WERI-Rb-1 (cell line): Measurements from ENCODE around the gene STYXL1.

Experiments
- DNase-seq: peaks from one replicate; pipeline ENCODE4 v3.0.0-alpha.2; 2020
- H3K27ac ChIP-seq: fragments of 250-450 bp; sonication (Bioruptor Pico); 2 replicates; pipeline ENCODE4 v1.5.1; 2020; ENCODE audit warnings: mild to moderate bottlenecking, moderate library complexity
- H3K27me3 ChIP-seq: fragments of 250-450 bp; sonication (Bioruptor Pico); 2 replicates; pipeline ENCODE4 v1.5.1; 2021; ENCODE audit warnings: mild to moderate bottlenecking, low read depth, moderate library complexity; ENCODE audit not compliant: insufficient read depth, severe bottlenecking
- H3K36me3 ChIP-seq: fragments of 250-450 bp; sonication (Bioruptor Pico); 2 replicates; pipeline ENCODE4 v1.5.1; 2020; ENCODE audit warnings: mild to moderate bottlenecking, moderate library complexity
- H3K4me3 ChIP-seq: 2 replicates; pipeline ENCODE4 v1.5.1; 2011; ENCODE audit warnings: low read depth, mild to moderate bottlenecking, control low read depth, low read length
- H3K9me3 ChIP-seq: fragments of 250-450 bp; sonication (Bioruptor Pico); 2 replicates; pipeline ENCODE4 v1.5.1; 2021; ENCODE audit warnings: mild to moderate bottlenecking, moderate library complexity; ENCODE audit not compliant: severe bottlenecking
- TF ChIP-seq, protein P1 (sequence below): IDR thresholded peaks from 2 replicates; pipeline ENCODE4 v1.5.1; 2011; ENCODE audit warnings: low read depth, mild to moderate bottlenecking, control low read depth, inconsistent platforms, low read length

The STYXL1 gene

DNA sequence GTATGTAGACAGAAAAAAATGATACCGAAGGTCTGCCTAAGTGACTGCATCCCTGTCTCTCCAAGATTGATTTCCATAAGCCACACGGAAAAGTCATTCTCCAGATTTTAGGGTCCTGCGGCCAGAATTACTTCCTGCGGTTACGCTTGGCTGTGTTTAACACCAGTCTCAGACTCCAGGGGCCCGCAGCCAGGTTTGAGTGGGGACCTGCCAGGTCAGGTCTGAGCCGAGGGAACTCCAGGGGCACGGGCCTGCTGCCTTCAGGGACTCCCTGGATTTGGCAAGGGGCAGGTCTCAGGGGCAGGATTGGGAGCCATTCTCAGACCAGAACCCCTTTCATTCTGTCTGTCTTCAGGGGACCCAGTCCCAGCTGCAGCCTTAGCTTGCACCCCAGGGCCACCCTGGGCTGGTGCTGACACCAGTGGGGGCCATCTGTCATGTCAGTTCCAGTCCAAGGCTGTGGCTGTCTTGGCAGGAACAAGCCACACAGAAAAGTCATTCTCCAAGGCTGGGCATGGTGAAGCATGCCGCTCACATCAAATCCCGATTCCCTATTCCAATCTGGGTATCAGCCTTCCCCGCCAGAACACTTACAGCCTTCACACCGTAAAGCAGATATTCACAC lies 92.4 kb downstream of the STYXL1 start:
- H3K9me3 ChIP-seq, result no peaks in the 10 kb centered on the region
- H3K4me3 ChIP-seq, result no peak overlapping the region
- H3K27me3 ChIP-seq, result no peaks in the 10 kb centered on the region
- H3K27ac ChIP-seq, result no peak overlapping the region
- H3K36me3 ChIP-seq, result peaks cover 33% of the 10 kb centered on the region
- TF ChIP-seq, protein P1, sequence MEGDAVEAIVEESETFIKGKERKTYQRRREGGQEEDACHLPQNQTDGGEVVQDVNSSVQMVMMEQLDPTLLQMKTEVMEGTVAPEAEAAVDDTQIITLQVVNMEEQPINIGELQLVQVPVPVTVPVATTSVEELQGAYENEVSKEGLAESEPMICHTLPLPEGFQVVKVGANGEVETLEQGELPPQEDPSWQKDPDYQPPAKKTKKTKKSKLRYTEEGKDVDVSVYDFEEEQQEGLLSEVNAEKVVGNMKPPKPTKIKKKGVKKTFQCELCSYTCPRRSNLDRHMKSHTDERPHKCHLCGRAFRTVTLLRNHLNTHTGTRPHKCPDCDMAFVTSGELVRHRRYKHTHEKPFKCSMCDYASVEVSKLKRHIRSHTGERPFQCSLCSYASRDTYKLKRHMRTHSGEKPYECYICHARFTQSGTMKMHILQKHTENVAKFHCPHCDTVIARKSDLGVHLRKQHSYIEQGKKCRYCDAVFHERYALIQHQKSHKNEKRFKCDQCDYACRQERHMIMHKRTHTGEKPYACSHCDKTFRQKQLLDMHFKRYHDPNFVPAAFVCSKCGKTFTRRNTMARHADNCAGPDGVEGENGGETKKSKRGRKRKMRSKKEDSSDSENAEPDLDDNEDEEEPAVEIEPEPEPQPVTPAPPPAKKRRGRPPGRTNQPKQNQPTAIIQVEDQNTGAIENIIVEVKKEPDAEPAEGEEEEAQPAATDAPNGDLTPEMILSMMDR, result no peak
- DNase-seq, result no peak

DNA sequence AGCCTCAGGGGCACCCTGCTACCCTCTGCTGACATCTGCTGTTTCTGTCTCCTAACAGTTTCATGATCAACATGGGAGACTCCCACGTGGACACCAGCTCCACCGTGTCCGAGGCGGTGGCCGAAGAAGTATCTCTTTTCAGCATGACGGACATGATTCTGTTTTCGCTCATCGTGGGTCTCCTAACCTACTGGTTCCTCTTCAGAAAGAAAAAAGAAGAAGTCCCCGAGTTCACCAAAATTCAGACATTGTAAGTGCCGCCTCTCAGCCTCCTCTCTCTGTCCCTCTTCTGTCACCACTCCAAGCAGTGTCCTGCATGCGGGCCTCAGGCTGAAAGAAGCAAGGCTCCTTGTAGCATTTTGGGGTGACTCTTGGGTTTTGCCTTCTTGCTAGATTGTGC lies 93.9 kb downstream of the STYXL1 start:
- peaks cover 33% of the 10 kb centered on the region for H3K36me3 ChIP-seq
- TF ChIP-seq, protein P1, result no peak
- H3K4me3 ChIP-seq, result no peak overlapping the region
- H3K27me3 ChIP-seq, result no peaks in the 10 kb centered on the region
- H3K9me3 ChIP-seq, result no peaks in the 10 kb centered on the region
- H3K27ac ChIP-seq, result no peak overlapping the region
- no peak for DNase-seq

GRCh38 chr7:75953431-75953830 lies 94.4 kb downstream of the STYXL1 start:
- Histone ChIP-seq H3K36me3 (peaks cover 31% of the 10 kb centered on the region), H3K9me3 (no peaks in the 10 kb centered on the region), H3K27ac (no peak overlapping the region), H3K4me3 (no peak overlapping the region), H3K27me3 (no peaks in the 10 kb centered on the region)
- no peak for DNase-seq
- TF ChIP-seq, protein P1, result no peak

GRCh38 chr7:75951506-75951905 lies 96.3 kb downstream of the STYXL1 start:
- Histone ChIP-seq H3K9me3 (no peaks in the 10 kb centered on the region), H3K27ac (no peak overlapping the region), H3K4me3 (no peak overlapping the region), H3K36me3 (peaks cover 20% of the 10 kb centered on the region), H3K27me3 (no peaks in the 10 kb centered on the region)
- TF ChIP-seq, protein P1, result no peak
- no peak for DNase-seq

- H3K36me3 ChIP-seq, result peaks cover 9% of the 10 kb centered on the region
- TF ChIP-seq, protein P1, result no peak
- DNase-seq, result no peak
- H3K27ac ChIP-seq, result no peak overlapping the region
- H3K9me3 ChIP-seq, result no peaks in the 10 kb centered on the region
- H3K27me3 ChIP-seq, result no peaks in the 10 kb centered on the region
- no peak overlapping the region for H3K4me3 ChIP-seq
Observed at GRCh38 chr7:75950111-75950681, 97.6 kb downstream of the STYXL1 start.

DNA sequence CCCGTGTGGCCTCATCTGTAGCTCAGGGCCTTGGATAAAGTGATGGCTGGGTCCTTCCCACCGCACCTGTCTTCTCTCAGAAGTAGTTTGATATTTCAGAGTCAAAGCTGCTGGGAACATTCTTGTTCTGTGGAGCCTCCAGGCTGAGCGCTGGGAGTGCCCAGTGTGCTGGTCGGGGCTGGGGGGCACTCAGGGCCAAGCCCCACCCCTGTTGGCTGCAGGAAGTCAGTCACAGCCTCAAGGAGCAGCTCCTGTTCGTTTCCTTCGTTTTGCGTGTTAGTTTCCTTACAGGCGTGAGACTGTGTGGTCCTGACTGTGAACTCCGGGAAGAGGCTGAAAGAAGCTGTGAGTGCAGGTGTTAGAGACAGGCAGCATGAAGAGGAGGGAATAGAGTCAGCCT lies 99.6 kb downstream of the STYXL1 start:
- no peaks in the 10 kb centered on the region for H3K27me3 ChIP-seq
- TF ChIP-seq, protein P1, result no peak
- no peaks in the 10 kb centered on the region for H3K36me3 ChIP-seq
- no peaks in the 10 kb centered on the region for H3K9me3 ChIP-seq
- no peak overlapping the region for H3K4me3 ChIP-seq
- DNase-seq, result no peak
- H3K27ac ChIP-seq, result no peak overlapping the region
